GM15510 (cell line): ENCODE measurements around the gene ZSCAN5A.
A peak's percentile ranks its signal among the peaks of the same experiment; 100 is the strongest.

Experiments used
- POLR2A ChIP-seq: IDR thresholded peaks from 3 replicates; pipeline ENCODE4 v1.6.1; 2011; ENCODE audit warnings: borderline replicate concordance; ENCODE audit not compliant: insufficient read length; ENCODE audit errors: extremely low read depth

The ZSCAN5A gene

GRCh38 chr19:56314381-56315076 lies at the start of gene ZSCAN5A:
Gene ZSCAN5A (minus strand): TSS chr19:56314839. CDS start chr19:56225046, 89,793 bp downstream.
- peak; percentile 67 for TF ChIP-seq POLR2A

GRCh38 chr19:56360841-56361240 lies 46.2 kb upstream of the ZSCAN5A start:
- TF ChIP-seq POLR2A = no peak

GRCh38 chr19:56356944-56357343 lies 42.3 kb upstream of the ZSCAN5A start:
- TF ChIP-seq POLR2A = no peak

- no peak for TF ChIP-seq POLR2A
Observed at GRCh38 chr19:56355517-56355916, 40.9 kb upstream of the ZSCAN5A start.

- TF ChIP-seq POLR2A = no peak
Observed at GRCh38 chr19:56351208-56351607, 36.6 kb upstream of the ZSCAN5A start.

GRCh38 chr19:56350416-56351045 lies 35.9 kb upstream of the ZSCAN5A start:
- no peak for TF ChIP-seq POLR2A

GRCh38 chr19:56348289-56348877 lies 33.7 kb upstream of the ZSCAN5A start:
- TF ChIP-seq POLR2A = no peak

- TF ChIP-seq POLR2A = no peak
Observed at GRCh38 chr19:56347163-56347778, 32.6 kb upstream of the ZSCAN5A start.

GRCh38 chr19:56341948-56342347 lies 27.3 kb upstream of the ZSCAN5A start:
- TF ChIP-seq POLR2A = no peak

GRCh38 chr19:56333506-56333905 lies 18.9 kb upstream of the ZSCAN5A start:
- TF ChIP-seq POLR2A = no peak

- TF ChIP-seq POLR2A = no peak
Observed at GRCh38 chr19:56332695-56333094, 18.1 kb upstream of the ZSCAN5A start.

GRCh38 chr19:56324436-56324835 lies 9.8 kb upstream of the ZSCAN5A start:
- no peak for TF ChIP-seq POLR2A

GRCh38 chr19:56321989-56322440 lies 7.4 kb upstream of the ZSCAN5A start:
- TF ChIP-seq POLR2A = no peak

GRCh38 chr19:56321254-56321988 lies 6.8 kb upstream of the ZSCAN5A start:
- TF ChIP-seq POLR2A = no peak

GRCh38 chr19:56319991-56320390 lies 5.4 kb upstream of the ZSCAN5A start:
- TF ChIP-seq POLR2A = no peak

- TF ChIP-seq POLR2A = no peak
Observed at GRCh38 chr19:56317749-56318148, 3.1 kb upstream of the ZSCAN5A start.

GRCh38 chr19:56316728-56317127 lies 2.1 kb upstream of the ZSCAN5A start:
- TF ChIP-seq POLR2A = no peak
